Thyroid gland (tissue), 4 donors: ENCODE data around the gene RIPOR3. TPM values are rescaled to one million over a fixed set of nuclear protein-coding genes. Genes with fewer than 3 reads are reported as not detected.

Experiments
- DNase-seq, 2 donors: peaks; one replicate each; pipeline ENCODE4 v3.0.0-alpha.2; 2019
- H3K27ac ChIP-seq, 3 donors: fragments of 200-600 bp; sonication (generic); 1 replicate in 2 of 3; 2 replicates in 1 of 3; pipeline ENCODE4 v1.5.1; 2016 to 2019; ENCODE audit warnings: mild to moderate bottlenecking in 1 of 3, moderate library complexity in 1 of 3
- H3K27me3 ChIP-seq: fragments of 200-600 bp; sonication (generic); one replicate; pipeline ENCODE4 v1.5.1; 2019
- H3K36me3 ChIP-seq, 2 donors: fragments of 200-600 bp; sonication (generic); one replicate each; pipeline ENCODE4 v1.5.1; 2016 to 2019
- H3K4me1 ChIP-seq, 2 donors: fragments of 200-600 bp; sonication (generic); one replicate each; pipeline ENCODE4 v1.5.1; 2017 to 2019
- H3K4me3 ChIP-seq, 3 donors: fragments of 200-600 bp; sonication (generic); replicated peaks in 1 of 3; 1 replicate in 2 of 3; 2 replicates in 1 of 3; pipeline ENCODE4 v1.5.1; 2016; ENCODE audit warnings: mild to moderate bottlenecking in 1 of 3
- H3K9me3 ChIP-seq: fragments of 200-600 bp; sonication (generic); one replicate; pipeline ENCODE4 v1.5.1; 2017
- CTCF ChIP-seq, 6 experiments: fragments of 200-600 bp in 3 of 6; fragments of 450-650 bp in 3 of 6; sonication (generic) in 3 of 6; IDR thresholded peaks; one replicate each; pipeline ENCODE4 v1.5.1; 2016 to 2019; ENCODE audit warnings: antibody characterized with exemption in 6 of 6, mild to moderate bottlenecking in 2 of 6, inconsistent platforms in 1 of 6, moderate library complexity in 1 of 6
- POLR2A ChIP-seq, 2 donors: fragments of 450-650 bp; IDR thresholded peaks; one replicate each; pipeline ENCODE4 v1.6.1; 2017; ENCODE audit warnings: antibody characterized with exemption in 2 of 2, mild to moderate bottlenecking in 2 of 2, moderate library complexity in 1 of 2
- WGBS, 2 donors: methylation state at CpG; one replicate each; pipeline ENCODE4 v1.1.5; 2017; 5-methylcytosine and 5-hydroxymethylcytosine counted together
- intact Hi-C: fragments of 100-400 bp; cut with DNase I; formaldehyde crosslinking; loops from one replicate; pipeline ENCODE4 v1.15.1; 2023
- total RNA-seq, 4 donors: library from RNA; depleted of rRNA; stranded (reverse); fragments of >200 nt; gene quantifications; one replicate each; pipeline ENCODE4 v1.2.3, GENCODE V29; 2016

RIPOR3 gene
- total RNA-seq, 4 donors from 2014 or later: 6.2 to 23.9 (median 9.5) TPM

GRCh38 chr20:50713657-50714101 lies 22.3 kb upstream of the RIPOR3 start:
- WGBS, 2 donors: 52 to 59% methylated on average over 7 of the region's 7 CpGs
- Histone ChIP-seq H3K4me3 (no peak overlapping the region), H3K36me3 (no peaks in the 10 kb centered on the region), H3K4me1 (peaks cover 0 to 10% of the 10 kb centered on the region in 2 donors), H3K27ac (no peak overlapping the region), H3K9me3 (no peaks in the 10 kb centered on the region), H3K27me3 (no peaks in the 10 kb centered on the region)
- no peak for DNase-seq
- intact Hi-C loops: no loop called here
- peak in 3 of 6 experiments; percentile 14 to 33 (median 30) for TF ChIP-seq CTCF (IDR thresholded peaks at IDR 0.05)
- no peak for TF ChIP-seq POLR2A (IDR thresholded peaks at IDR 0.05)

DNA sequence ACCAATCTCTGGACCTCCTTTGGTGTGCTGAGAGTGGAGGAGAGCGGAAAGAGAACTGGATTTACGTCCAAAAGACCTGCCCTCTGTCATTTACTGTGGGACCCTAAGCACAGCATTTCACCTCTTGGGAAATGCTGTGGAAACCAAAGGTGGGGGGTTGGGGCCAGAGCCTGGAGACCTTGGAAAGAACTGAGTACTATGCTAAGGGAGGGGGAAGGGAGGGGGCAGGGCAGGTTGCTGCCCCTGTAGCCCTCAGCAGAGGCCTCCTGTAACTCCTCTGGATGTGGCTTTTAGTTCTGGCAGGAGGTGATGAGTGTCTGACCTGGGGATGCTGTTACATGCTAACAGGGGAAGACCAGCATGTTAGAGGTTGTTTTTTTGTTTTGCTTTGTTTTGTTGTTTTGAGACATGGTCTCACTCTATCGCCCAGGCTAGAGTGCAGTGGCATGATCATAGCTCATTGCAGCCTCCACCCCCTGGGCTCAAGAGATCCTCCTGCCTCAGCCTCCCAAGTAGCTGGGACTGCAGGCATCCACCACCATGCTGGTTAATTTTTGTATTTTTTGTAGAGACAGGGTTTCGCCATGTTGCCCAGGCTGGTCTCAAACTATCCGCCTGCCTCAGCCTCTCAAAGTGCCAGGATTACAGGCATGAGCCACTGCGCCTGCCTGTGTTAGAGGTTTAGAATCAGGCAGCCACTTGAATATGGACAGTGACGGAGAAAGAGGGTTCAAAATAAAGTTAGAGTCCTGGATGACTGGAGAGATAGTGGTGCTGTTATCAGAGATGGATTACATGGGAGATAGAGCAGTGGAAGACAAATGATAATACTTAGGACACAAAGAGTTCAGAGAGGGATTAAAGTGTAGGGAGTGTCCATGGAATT lies 21.7 kb upstream of the RIPOR3 start:
- Histone ChIP-seq H3K27ac (no peak overlapping the region), H3K9me3 (no peaks in the 10 kb centered on the region), H3K36me3 (no peaks in the 10 kb centered on the region), H3K27me3 (no peaks in the 10 kb centered on the region), H3K4me1 (peaks cover 0 to 10% of the 10 kb centered on the region in 2 donors), H3K4me3 (no peak overlapping the region)
- intact Hi-C loops: no loop called here
- 91 to 95% methylated on average over 7 of the region's 7 CpGs for WGBS, 2 donors
- TF ChIP-seq CTCF (IDR thresholded peaks at IDR 0.05) (no peak), POLR2A (IDR thresholded peaks at IDR 0.05) (no peak)
- no peak for DNase-seq

DNA sequence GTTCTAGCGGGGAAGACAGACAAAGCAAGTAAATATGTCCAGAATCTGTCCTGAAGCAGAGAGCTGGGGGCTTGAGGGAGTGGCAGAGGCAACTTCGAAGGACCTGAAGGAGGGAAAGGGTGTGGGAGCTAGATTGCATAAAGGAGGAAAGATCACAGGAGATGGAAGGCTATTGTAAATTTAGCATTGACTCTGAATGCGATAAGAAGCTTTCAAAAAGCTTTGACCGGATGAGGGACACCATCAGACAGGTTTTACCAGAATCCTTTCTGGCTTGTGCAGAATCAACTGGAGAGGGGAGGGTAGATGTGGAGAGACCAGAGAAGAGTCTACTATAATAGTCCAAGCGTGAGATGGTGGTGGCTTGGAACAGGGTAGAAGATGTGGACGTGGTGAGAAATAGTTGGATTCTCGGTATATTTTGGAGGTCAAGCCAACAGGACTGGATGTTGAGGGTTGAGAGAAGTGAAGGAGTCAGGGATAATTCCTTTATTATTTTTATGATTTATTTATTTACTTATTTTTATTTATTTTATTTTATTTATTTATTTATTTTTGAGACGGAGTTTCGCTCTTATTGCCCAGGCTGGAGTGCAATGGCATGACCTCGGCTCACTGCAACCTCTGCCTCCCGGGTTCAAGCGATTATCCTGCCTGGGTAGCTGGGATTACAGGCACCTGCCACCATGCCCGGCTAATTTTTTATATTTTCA lies 19.9 kb upstream of the RIPOR3 start:
- TF ChIP-seq CTCF (IDR thresholded peaks at IDR 0.05) (no peak), POLR2A (IDR thresholded peaks at IDR 0.05) (no peak)
- no peaks in the 10 kb centered on the region for H3K27me3 ChIP-seq
- no peak for DNase-seq
- 75% methylated on average over 13 of the region's 13 CpGs for WGBS, 2 donors
- H3K9me3 ChIP-seq: no peaks in the 10 kb centered on the region
- no peaks in the 10 kb centered on the region for H3K36me3 ChIP-seq
- H3K27ac ChIP-seq: no peak overlapping the region
- H3K4me1 ChIP-seq: peaks cover 0 to 10% of the 10 kb centered on the region in 2 donors
- intact Hi-C loops: no loop called here
- no peak overlapping the region for H3K4me3 ChIP-seq

DNA sequence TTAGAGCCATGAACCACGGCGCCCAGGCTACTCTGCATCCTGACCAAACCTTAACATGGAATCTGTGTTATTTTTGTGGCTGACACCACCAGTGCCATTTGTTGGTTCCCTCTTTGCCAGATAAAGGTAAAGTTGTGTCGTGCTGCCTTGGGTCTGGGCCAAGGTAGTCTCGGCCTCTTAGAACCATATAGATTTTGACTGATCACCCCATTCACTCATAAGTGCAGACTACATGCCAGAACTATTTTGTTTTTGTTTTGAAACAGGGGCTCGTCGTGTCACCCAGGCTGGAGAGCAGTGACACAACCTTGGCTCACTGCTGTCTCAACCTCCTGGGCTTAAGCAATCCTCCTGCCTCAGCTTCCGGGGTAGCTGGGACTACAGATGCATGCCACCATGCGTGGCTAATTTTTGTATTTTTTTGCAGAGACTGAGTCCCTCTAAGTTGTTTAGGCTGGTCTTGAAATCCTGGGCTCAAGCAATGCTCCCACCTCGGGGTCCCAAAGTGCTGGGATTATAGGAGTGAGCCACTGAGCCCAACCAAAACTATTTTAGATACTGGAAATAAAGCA lies 19.2 kb upstream of the RIPOR3 start:
- WGBS, 2 donors: 45 to 53% methylated on average over 9 of the region's 9 CpGs

DNA sequence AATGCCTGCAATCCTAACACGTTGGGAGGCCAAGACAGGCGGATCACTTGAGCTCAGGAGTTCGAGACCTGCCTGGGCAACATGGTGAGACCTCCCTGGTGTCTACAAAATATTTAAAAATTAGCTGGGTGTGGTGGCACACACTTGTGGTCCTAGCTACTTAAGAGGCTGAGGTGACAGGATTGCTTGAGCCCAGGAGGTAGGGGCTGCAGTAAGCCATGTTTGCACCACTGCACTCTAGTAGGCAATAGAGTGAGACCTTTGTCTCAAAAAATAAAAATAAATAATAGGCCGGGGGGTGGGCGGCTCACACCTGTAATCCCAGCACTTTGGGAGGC lies 18.3 kb upstream of the RIPOR3 start:
- Histone ChIP-seq H3K27ac (no peak overlapping the region), H3K27me3 (no peaks in the 10 kb centered on the region), H3K4me1 (peaks cover 0 to 10% of the 10 kb centered on the region in 2 donors), H3K4me3 (no peak overlapping the region), H3K9me3 (no peaks in the 10 kb centered on the region), H3K36me3 (no peaks in the 10 kb centered on the region)
- TF ChIP-seq CTCF (IDR thresholded peaks at IDR 0.05) (no peak), POLR2A (IDR thresholded peaks at IDR 0.05) (no peak)
- intact Hi-C loops: no loop called here
- no peak for DNase-seq
- WGBS, 2 donors: 66 to 79% methylated on average over 5 of the region's 5 CpGs

More for the DNA sequence above, 19.2 kb upstream of the RIPOR3 start:
- Histone ChIP-seq H3K4me3 (no peak overlapping the region), H3K9me3 (no peaks in the 10 kb centered on the region), H3K27me3 (no peaks in the 10 kb centered on the region), H3K27ac (no peak overlapping the region), H3K4me1 (peaks cover 0 to 10% of the 10 kb centered on the region in 2 donors), H3K36me3 (no peaks in the 10 kb centered on the region)
- no peak for DNase-seq
- TF ChIP-seq POLR2A (IDR thresholded peaks at IDR 0.05): no peak
- intact Hi-C loops: no loop called here
